T47D (cell line): ENCODE measurements around the gene KAZN.

Source experiments
- DNase-seq, 2 experiments: peaks; one replicate each; pipeline versions ENCODE4 v3.0.0 to v3.0.0-alpha.2; 2011 to 2012; ENCODE audit warnings: low read depth in 1 of 2, low spot score in 1 of 2
- JUND ChIP-seq: IDR thresholded peaks from 2 replicates; pipeline ENCODE4 v1.6.1; 2012; ENCODE audit warnings: low read depth
- in situ Hi-C: cut with HindIII; loops from 2 replicates; pipeline ENCODE4 v1.10.0; 2016; ENCODE audit warnings: low sequenced_read_pairs, low pct_unique_long_range_greater_than_20kb

Gene KAZN

GRCh38 chr1:15115542-15116330, 517.3 kb downstream of the KAZN start:
- no peak for TF ChIP-seq JUND
- in situ Hi-C loops, result no loop called here
- no peak for DNase-seq

DNA sequence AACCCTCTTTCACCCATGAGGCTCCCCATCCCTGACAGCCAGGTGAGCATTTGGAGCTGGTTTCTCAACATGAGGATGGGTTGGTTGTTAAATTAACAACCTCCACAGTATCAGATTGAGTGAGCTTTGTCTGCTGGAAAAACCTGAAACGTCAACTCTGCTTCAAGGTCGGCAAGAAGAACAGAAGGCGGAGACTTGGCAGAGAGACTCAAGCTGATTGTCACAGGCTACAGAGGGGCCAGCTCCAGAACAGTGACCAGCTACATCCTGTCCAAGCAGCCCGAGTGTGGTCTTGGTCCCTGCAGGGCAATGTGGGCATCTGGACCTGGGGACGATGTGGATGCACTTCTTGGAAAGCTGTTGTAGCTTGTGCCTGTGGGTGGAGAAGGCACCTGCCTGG, 518.5 kb downstream of the KAZN start:
- in situ Hi-C loops, result no loop called here
- no peak for TF ChIP-seq JUND
- DNase-seq, result peak in 1 of 2 experiments; percentile 52

DNA sequence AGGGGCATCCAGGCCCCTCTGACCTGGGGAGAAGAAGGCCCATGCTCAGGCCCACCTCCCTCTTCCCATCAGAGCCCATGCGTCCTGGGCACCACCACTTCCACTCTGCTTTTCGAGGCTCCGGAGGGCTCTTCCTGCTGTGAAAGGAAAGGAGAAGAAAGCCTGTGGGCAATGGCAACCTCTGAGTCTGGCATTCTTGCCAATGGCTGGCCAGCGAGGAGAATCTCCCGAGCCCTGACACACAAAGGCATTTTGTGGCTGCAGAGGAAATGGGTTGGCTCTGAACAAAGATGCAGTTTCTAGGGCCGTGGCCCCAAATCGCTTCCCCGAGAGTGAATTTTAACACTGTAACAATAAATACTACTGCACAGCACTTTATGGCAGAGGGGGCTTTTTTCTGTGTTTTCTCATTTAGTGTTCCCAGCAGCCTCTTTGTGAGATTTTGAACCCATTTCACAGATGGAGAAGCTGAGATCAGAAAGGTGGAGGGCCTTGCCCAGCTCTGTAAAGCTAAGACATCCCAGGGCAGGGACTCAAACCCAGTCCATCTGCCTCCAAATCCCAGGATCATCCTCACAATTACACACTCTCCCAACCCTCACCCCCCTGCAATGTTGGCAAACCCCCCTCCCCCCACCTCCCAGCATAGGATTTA, 519.3 kb downstream of the KAZN start:
- DNase-seq, result no peak
- no peak for TF ChIP-seq JUND
- in situ Hi-C loops, result no loop called here

GRCh38 chr1:15118579-15118978, 520.1 kb downstream of the KAZN start:
- TF ChIP-seq JUND, result no peak
- DNase-seq, result no peak
- in situ Hi-C loops, result no loop called here

- no peak for TF ChIP-seq JUND
- in situ Hi-C loops, result no loop called here
Measured at GRCh38 chr1:15120251-15120945, 521.9 kb downstream of the KAZN start.

DNA sequence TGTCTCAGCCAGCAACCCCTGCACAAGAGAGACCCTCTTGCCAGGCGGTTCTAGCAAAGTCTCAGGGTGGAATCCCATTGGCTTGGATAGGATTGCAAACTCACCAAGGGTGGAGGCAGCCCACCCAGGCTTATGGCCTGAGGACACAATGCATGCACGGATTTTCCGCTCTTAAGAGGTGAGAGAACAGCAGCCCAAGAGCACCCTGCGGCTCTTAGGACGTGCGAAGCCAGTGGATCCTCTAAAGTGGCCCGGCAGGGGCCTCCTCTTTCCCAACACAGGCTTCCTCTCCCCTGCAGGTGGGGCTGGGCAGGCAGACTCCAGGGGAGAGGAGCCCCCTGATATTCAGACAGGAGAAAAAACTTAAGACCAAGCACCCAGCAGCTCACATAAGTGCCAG, 523.8 kb downstream of the KAZN start:
- DNase-seq, result no peak
- TF ChIP-seq JUND, result no peak
- in situ Hi-C loops, result no loop called here

More at GRCh38 chr1:15120251-15120945, 521.9 kb downstream of the KAZN start:
- DNase-seq, result no peak

DNA sequence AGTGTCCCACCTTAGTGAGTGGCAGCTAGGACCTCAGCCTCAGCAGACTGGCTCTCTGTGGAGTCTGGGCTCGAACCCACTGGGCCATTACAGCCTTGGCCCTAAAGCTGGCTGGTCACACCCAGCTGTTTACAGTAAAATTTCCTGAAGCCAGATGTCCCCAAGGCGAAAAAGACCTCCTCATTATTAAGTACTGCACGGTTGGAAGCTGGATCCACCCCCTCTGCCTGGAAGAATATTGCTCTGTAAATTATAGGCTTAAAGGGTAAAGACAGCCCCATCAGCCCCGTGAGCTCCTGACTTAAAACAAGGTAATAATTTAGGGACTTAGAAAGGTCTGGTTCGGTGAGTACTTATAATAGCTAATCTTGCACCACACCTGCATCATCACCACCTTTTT, 524.8 kb downstream of the KAZN start:
- no peak for DNase-seq
- in situ Hi-C loops, result no loop called here
- TF ChIP-seq JUND, result no peak

DNA sequence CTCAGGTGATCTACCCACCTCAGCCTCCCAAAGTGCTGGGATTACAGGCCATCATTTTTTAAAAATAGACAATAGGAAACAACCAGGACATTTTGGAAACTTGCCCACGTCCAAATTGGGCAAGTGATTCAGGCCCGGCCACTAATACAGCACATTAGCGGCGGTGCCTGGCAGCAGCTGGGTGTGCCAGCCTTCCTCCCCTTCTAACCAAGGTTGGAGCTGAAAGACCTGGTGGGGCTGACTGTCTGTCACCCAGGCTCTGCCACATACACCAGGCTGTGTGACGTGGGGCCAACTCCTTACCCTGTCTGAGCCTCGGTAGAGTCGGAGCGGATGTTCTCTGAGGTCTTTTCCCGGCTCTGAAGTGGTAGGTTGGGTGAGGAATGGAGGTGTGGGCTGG, 525.4 kb downstream of the KAZN start:
- no peak for DNase-seq
- in situ Hi-C loops, result no loop called here
- no peak for TF ChIP-seq JUND

- DNase-seq, result no peak
- no peak for TF ChIP-seq JUND
- in situ Hi-C loops, result no loop called here
Measured at GRCh38 chr1:15124362-15125100, 526.0 kb downstream of the KAZN start.

GRCh38 chr1:15125101-15125745, 526.7 kb downstream of the KAZN start:
- DNase-seq, result no peak
- in situ Hi-C loops, result no loop called here
- no peak for TF ChIP-seq JUND

DNA sequence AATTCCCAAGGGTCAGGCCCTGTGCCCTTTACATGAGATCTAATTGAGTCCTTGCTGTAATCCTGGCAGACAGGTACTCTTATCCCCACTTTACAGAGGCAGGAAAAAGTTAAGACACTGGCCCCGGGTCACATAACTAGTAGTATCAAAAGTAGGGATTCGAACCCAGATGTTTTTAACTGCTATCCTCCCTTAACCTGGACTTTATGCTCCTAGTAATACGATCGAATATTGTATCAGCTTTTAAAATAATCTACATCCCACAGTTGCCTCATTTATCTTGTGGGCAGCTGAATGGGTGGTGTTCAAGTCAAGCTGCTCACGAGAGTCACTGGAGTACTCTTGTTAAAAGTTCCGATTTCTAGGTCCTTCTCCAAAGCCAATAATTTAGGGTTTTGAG, 529.6 kb downstream of the KAZN start:
- DNase-seq, result no peak
- in situ Hi-C loops, result no loop called here
- TF ChIP-seq JUND, result no peak
